ENCODE data around the gene GALNT1.

Gene GALNT1

DNA sequence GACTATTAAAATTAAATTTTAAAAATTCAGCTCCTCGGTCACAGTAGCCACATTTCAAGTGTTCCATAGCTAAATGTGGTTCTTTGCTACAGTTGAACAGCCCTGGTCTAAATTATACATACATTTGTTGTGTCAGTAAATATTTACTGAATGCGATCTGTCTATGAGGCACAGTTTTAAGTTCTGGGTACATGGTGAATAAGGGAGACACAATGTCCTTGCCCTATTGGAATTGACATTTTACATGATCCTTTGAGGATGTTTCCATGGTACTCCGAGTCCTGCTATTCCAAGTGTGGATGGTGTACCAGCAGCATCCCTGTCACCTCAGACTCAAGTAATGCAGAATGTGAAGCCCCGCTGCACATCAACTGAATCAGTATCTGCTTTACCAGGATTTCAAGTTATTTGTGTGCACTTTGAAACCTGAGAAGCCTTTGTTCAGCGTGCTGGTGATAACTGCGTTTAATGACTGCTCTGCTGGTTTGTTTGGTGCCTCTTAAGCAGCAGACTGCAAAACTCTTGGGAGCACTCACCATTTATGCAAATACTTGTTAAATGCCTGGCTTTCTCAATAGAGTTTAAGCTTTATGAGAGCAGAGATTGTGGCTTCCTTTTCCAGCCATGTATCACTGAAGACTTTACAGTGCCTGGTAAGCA is 1.5 kb downstream of the GALNT1 start:
- DNase-seq, result no peak

DNA sequence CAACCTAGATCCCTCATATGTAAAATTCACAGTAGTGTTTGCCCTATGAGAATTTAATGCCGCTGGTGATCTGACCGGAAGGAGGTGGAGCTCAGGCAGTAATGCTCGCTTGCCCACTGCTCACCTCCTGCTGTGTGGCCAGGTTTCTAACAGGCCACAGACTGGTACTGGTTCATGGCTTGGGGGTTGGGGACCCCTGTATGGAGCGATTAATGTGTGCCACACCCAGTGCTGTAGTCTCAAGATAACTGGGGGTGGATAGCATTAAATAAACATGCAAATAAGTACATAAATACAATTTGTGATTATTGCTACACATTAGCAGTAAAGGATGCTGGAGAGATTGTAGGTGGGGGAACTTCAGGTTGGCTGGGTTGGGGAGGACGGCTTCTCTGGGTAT is 3.2 kb downstream of the GALNT1 start:
- no peak for DNase-seq

DNA sequence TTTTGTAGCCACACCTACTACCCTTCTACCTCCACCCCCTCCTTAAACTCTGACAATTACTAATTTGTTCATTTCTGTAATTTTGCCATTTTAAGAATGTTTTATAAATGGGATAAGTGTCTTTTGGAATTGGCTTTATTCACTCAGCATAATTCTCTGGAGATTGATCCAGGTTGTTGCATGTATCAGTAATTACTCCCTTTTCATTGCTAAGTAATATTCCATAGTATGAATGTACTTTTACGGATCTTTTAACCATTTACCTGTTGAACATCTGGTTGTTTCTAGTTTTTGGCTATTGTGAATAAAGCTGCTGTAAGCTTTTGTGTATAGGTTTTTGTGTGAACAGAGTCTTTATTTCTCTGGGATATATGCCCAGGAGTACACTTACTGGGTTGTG is 4.1 kb downstream of the GALNT1 start:
- DNase-seq, result no peak

DNA sequence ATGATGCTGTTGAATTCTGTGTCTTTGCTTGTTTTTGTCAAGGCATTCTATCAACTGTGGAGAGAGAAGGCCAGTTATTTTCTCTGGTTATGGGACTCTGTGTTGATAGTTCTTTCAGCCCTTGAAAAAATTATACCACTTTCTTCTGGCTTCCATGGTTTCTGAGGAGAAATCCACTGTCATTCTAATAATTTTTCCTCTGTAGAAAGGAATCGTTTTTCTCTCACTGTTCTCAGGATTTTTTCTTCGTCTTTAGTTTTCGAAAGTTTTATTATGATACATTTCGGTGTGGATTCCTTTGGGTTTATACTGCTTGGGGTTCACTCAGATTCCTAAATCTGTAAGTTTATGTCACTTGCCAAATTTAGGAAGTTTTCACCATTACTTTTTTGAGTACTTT is 6.6 kb downstream of the GALNT1 start:
- no peak for DNase-seq

DNA sequence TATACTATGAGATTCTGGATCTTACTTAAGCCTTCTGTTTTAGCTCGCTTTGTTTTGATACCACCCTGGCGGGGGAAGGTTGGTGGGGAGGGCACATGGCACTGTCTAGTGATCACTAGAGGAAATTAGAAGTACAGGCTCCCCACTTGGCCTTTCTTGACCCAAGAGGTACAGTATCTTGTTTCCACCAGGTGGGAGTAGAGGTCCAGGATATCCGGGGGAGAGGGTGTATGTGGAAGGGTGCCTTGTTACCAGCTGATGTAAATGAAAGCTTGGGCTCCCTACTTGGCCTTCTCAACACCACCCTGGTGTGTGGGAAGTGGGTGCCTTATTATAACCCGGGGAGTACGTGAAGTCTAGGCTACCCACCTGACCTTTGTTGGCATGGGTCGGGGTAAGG is 7.5 kb downstream of the GALNT1 start:
- peak; percentile 8 for DNase-seq

DNA sequence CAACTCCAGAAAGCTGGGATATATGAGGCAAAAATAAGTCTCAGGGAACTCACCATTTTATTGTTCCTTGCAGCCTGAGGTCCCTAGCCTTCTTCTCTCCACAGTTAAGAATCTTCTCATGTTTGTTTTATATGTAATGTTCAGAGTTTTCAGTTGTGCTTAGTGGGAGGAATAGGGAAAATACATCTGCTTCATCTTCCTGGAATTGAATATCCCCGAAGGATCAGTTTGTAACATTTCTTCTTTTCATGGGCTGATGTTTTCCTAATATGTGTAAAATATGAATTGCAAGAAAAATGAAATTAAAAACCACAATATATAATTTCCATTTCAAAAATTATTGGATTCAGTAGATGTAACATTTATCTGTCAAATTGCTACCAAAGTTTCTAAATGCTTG is 8.0 kb downstream of the GALNT1 start:
- DNase-seq, result no peak

DNA sequence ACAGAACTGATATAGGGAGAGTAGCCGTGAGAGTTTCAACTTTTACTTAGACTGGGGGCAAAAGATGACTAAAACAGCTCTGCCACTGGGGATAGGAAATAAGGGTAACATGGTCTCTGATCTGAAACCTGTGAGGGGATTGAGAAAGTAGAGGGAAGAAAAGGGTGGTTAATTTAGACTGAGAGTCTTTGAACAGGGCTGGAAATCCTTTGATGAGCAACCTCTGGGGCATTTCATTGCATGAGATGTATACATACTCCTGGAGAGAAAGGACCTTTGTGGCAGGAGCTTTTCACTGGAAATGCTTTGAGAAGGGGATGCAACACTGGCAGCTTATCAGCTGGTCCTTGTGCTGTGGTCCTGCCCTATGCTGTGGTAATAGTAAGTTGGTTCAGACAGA is 9.4 kb downstream of the GALNT1 start:
- DNase-seq, result no peak

DNA sequence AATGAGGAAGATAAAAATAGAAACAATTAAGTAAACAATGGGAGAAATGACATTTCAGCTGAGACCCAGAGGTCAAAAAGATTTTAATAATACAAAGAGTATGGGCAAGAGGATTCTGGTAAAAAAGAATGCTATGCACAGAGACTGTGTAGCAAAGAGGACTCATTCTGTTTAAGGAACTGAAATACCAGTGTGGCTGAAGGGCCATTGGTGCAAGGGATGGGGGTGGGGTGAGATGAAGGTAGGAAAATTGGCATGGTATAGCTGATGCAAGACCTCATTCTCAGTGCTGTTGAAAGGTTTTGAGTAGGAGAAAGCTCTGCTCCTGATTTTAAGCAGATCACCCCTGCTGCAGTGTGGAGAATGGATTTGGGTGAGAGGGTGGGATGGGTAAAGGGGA is 10.8 kb downstream of the GALNT1 start:
- DNase-seq, result no peak

GRCh38 chr18:35593859-35594258 is 12.3 kb downstream of the GALNT1 start:
- no peak for DNase-seq

GRCh38 chr18:35597758-35598157 is 16.2 kb downstream of the GALNT1 start:
- DNase-seq, result no peak

DNA sequence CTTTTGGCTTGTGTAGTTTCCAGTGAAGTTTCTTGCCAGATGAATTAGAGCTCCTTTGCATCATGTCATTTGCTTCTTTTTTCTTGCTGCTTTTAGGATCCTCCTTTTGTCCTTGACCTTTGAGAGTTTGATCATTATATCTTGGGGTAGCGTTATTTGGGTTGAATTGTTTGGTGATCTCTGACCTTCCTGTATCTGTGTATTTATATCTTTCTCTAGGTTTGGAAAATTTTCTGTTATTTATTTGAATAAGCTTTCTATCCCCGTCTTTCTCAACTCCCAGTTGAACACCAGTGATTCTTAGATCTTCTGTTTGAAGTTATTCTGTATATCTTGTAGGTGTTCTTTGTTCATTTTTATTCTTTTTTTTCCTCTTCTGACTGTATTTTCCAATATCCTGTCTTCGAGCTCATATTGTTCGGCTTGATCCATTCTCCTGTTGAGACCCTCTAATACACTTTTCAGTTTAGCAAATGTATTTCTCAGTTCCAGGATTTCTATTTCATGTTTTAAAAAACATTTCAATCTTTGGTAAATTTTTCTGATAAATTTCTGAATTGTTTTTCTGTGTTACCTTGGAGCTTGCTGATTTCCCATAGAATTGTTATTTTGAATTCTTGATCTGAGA is 20.8 kb downstream of the GALNT1 start:
- no peak for DNase-seq

DNA sequence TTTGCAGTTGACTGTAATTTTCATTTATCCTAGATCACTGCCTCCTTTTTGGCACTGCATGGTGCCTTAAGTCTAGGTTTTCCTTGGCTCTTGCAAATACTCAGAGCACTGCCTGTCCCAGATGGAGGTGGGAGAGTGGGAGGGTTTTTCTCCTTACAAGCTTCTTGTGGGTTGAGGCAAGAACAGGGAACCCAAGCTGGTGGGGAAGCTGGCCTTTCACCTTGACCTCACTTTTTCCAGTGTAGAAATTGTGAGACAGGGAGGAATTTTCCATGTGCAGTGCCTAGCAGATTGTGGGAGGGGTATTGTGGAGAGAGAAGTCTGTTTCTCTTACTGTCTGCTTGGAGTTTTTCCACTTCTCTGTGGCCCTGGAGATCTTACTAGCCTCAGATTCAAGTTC is 21.5 kb downstream of the GALNT1 start:
- DNase-seq, result no peak

GRCh38 chr18:35603528-35603927 is 22.0 kb downstream of the GALNT1 start:
- no peak for DNase-seq

- no peak for DNase-seq
Observed at GRCh38 chr18:35604369-35604768, 22.8 kb downstream of the GALNT1 start.

GRCh38 chr18:35605686-35606417 is 24.3 kb downstream of the GALNT1 start:
- peak; percentile 39 for DNase-seq

DNA sequence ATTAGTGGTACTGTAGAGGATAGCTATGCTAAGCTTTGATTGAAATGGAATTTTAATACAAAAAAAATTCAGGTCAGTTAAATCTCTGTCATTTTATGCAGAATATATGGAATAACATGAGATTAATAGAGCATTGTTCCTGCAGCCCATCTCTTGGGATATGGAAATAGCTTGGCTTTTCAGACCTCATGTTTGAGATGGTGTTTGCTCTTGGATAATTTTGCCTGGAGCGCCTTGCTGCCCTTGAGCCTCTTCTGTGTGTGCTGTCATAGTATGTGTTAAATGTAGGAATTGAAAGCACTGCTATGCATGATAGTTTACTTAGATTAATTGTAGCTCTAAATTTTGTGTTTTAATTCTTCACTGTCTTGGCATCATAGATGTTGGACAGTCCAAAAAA is 27.7 kb downstream of the GALNT1 start:
- no peak for DNase-seq

- DNase-seq, result no peak
Observed at GRCh38 chr18:35610089-35610488, 28.5 kb downstream of the GALNT1 start.

DNA sequence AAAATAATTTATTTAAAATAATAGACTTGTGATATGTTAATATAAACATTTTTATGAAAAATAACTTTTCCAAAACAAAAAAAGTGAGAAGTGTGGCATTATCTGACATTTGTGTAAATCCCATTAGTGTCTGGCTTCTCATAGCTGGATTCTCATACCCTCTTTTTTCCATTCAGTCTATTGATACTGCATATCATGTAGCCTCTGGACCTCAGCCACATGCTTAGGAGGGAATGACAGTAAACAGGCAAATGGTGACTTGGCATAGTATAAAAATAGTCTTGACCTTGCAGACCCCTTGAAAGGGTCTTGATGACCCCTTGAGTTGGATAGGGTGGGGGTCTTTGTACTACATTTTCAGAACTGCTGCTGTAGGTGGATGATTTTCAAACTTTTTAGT is 29.2 kb downstream of the GALNT1 start:
- DNase-seq, result no peak

GRCh38 chr18:35611518-35611917 is 30.0 kb downstream of the GALNT1 start:
- DNase-seq, result no peak

DNA sequence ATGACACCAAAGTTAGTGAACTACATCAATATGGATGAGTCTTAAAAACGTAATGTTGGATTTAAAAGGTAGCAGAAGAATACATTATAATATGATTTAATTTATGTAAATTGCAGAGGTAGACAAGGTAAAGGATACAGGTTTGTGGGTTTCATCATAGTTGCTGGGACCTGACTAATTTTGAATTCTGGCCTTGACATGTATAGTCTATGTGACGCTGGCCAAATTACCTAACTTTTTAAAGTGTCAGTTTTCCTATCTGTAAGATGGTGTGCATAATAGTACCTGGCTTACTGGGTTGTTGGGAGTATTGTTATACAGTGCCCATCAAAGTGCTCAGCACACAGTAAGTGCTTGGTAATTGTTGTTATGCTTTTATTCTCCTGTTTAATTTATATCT is 34.5 kb downstream of the GALNT1 start:
- DNase-seq, result no peak

- peak; percentile 91 for DNase-seq
Observed at GRCh38 chr18:35616664-35617423, 35.3 kb downstream of the GALNT1 start.

DNA sequence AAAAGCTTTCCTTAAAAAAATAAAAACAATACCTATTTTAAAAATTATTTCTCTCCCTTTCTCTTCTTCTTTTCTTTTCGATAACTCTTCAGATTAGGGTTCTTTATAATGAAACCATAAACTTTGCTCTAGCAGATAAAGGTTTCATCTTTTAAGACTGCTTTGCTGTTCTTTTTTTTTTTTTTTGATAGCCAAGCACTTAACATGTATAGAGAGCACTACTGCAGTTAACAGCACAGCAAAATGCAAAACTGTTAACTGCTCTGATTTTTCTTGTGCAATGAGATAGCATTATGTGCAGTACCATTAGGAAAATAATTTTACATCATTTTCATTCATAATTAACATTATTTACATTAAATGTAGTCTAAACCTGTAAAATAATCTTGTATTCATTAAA is 36.3 kb downstream of the GALNT1 start:
- no peak for DNase-seq

GRCh38 chr18:35618289-35618688 is 36.7 kb downstream of the GALNT1 start:
- no peak for DNase-seq

DNA sequence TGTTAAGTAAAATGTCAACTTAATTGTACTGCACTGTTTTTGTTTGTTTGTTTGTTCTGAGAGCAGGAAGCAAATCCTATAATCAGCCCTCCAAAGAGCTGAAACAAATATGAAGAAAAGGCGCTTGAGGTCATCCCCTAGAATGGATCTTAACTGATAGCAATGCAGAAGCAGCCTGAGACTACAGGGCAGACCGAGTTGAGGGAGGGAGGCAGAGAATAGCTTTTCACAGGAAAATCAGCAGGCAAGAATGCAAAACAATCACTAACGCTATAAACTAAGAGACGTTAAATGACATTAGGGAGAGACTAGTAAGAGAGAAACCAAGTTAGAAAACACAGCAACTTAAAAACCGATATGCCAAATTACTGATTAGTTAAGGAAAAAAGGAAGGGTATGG is 37.2 kb downstream of the GALNT1 start:
- DNase-seq, result no peak

All from activated CD4-positive, alpha-beta T cell treated with anti-CD3 and anti-CD28 coated beads, Interleukin-10, Interleukin-2, amounts not matched to agents 100 ng/mL and 50 ng/mL, durations not matched to agents 16 hours and 8 hours (primary cell).